Ishikawa (cell line): Measurements from ENCODE around the gene PXDN.

Experiments
- CEBPB ChIP-seq: IDR thresholded peaks from 2 replicates; pipeline ENCODE4 v1.6.1; 2012
- CREB1 ChIP-seq: IDR thresholded peaks from 2 replicates; pipeline ENCODE4 v1.6.1; 2012; ENCODE audit warnings: low read depth
- EGR1 ChIP-seq: IDR thresholded peaks from 2 replicates; pipeline ENCODE4 v1.6.1; 2012
- EP300 ChIP-seq: IDR thresholded peaks from 2 replicates; pipeline ENCODE4 v1.6.1; 2012; ENCODE audit warnings: borderline replicate concordance
- FOXM1 ChIP-seq: IDR thresholded peaks from 2 replicates; pipeline ENCODE4 v1.6.1; 2012; ENCODE audit warnings: low read depth, borderline replicate concordance
- MAX ChIP-seq: IDR thresholded peaks from 2 replicates; pipeline ENCODE4 v1.6.1; 2012
- NFIC ChIP-seq: IDR thresholded peaks from 2 replicates; pipeline ENCODE4 v1.6.1; 2012
- RAD21 ChIP-seq: IDR thresholded peaks from 2 replicates; pipeline ENCODE4 v1.6.1; 2012; ENCODE audit warnings: low read depth
- REST ChIP-seq: IDR thresholded peaks from 2 replicates; pipeline ENCODE4 v1.6.1; 2012; ENCODE audit warnings: low read depth, mild to moderate bottlenecking
- TAF1 ChIP-seq: IDR thresholded peaks from 2 replicates; pipeline ENCODE4 v1.6.1; 2012; ENCODE audit warnings: low read depth, mild to moderate bottlenecking
- TCF12 ChIP-seq: IDR thresholded peaks from 2 replicates; pipeline ENCODE4 v1.6.1; 2012; ENCODE audit warnings: low read depth
- TEAD4 ChIP-seq: IDR thresholded peaks from 2 replicates; pipeline ENCODE4 v1.6.1; 2012
- USF1 ChIP-seq: IDR thresholded peaks from 2 replicates; pipeline ENCODE4 v1.6.1; 2012
- YY1 ChIP-seq: IDR thresholded peaks from 2 replicates; pipeline ENCODE4 v1.6.1; 2012; ENCODE audit warnings: low read depth
- ZBTB7A ChIP-seq: IDR thresholded peaks from 2 replicates; pipeline ENCODE4 v1.6.1; 2012; ENCODE audit warnings: low read depth

PXDN gene

GRCh38 chr2:1603059-1603458 is 141.3 kb downstream of the PXDN start:
- no peak for TF ChIP-seq FOXM1
- no peak for TF ChIP-seq YY1
- TF ChIP-seq TEAD4 = no peak
- TF ChIP-seq CREB1 = no peak
- TF ChIP-seq ZBTB7A = no peak
- TF ChIP-seq EGR1 = no peak
- TF ChIP-seq EP300 = no peak
- TF ChIP-seq USF1 = no peak
- TF ChIP-seq REST = no peak

- TF ChIP-seq CEBPB = no peak
- TF ChIP-seq RAD21 = no peak
- TF ChIP-seq ZBTB7A = no peak
- TF ChIP-seq EP300 = no peak
- TF ChIP-seq YY1 = no peak
- no peak for TF ChIP-seq REST
- no peak for TF ChIP-seq TAF1
- TF ChIP-seq FOXM1 = no peak
- TF ChIP-seq EGR1 = no peak
Measured at GRCh38 chr2:1602278-1603010, 141.9 kb downstream of the PXDN start.

GRCh38 chr2:1601471-1602277 is 142.6 kb downstream of the PXDN start:
- TF ChIP-seq TCF12 (no peak), RAD21 (no peak), FOXM1 (no peak), EP300 (no peak), NFIC (no peak), EGR1 (no peak), REST (no peak), CEBPB (no peak), CREB1 (no peak), TAF1 (no peak)

GRCh38 chr2:1601067-1601412 is 143.3 kb downstream of the PXDN start:
- TF ChIP-seq NFIC (no peak), CEBPB (no peak), FOXM1 (no peak), CREB1 (no peak), EP300 (no peak), YY1 (no peak), TEAD4 (no peak), TCF12 (no peak), USF1 (no peak), EGR1 (no peak), REST (no peak), MAX (no peak), RAD21 (no peak)
